HT1080 (cell line): ENCODE measurements around the gene KRTAP22-1. TPM values are rescaled to one million over a fixed set of nuclear protein-coding genes. Genes with fewer than 3 reads are reported as not detected.

ENCODE experiments used
- DNase-seq: peaks from one replicate; pipeline ENCODE4 v3.0.0-alpha.2; 2015; ENCODE audit warnings: low read depth
- small RNA-seq: library from RNA; depleted of rRNA; stranded (forward); fragments of <200 nt; gene quantifications from one replicate; pipeline ENCODE3, GENCODE V24; 2014
- total RNA-seq: library from RNA; depleted of rRNA; stranded (reverse); fragments of >200 nt; shearing (Covaris generic); gene quantifications from 2 replicates; pipeline ENCODE4 v1.2.3, GENCODE V29; 2014; rRNA removed

The KRTAP22-1 gene
- total RNA-seq, 1 experiment from 2014 or later, result not detected

- no peak for DNase-seq
These were observed 22.5 kb downstream of the KRTAP22-1 start for GRCh38 chr21:30623362-30623761.

- no peak for DNase-seq
These were observed 24.7 kb downstream of the KRTAP22-1 start for GRCh38 chr21:30625449-30626165.

GRCh38 chr21:30628109-30628508, 27.2 kb downstream of the KRTAP22-1 start:
- DNase-seq, result no peak

GRCh38 chr21:30629200-30629599, 28.3 kb downstream of the KRTAP22-1 start:
- no peak for DNase-seq

GRCh38 chr21:30634906-30635305, 34.0 kb downstream of the KRTAP22-1 start, which contains the start of gene KRTAP20-2:
Gene KRTAP20-2 (plus strand): TSS chr21:30635206. CDS start chr21:30635264, 58 bp downstream.
- no peak for DNase-seq

- DNase-seq, result no peak
These were observed 37.8 kb downstream of the KRTAP22-1 start for GRCh38 chr21:30638686-30639085.

- DNase-seq, result no peak
These were observed 41.7 kb downstream of the KRTAP22-1 start, which contains the start of gene KRTAP20-3 for GRCh38 chr21:30642564-30642963. Gene KRTAP20-3 (plus strand): TSS chr21:30642864.

GRCh38 chr21:30646904-30647414, 46.1 kb downstream of the KRTAP22-1 start:
- DNase-seq, result no peak

Small RNA genes within 50 kb of the gene (small RNA-seq; reads per million reads assigned to genes)
- gene KRTAP20-1, result not detected
- gene KRTAP20-3, result not detected
- not detected for gene KRTAP20-4
- gene KRTAP22-1, result not detected
- not detected for gene KRTAP22-2

Other genes with a start within 250 kb of the KRTAP22-1 start
- not detected in 2 replicates for gene KRTAP13-2, start 228.8 kb upstream of the KRTAP22-1 start, total RNA-seq
- gene KRTAP13-1, start 205.1 kb upstream of the KRTAP22-1 start, total RNA-seq, result not detected in 2 replicates
- gene KRTAP13-3, start 175.2 kb upstream of the KRTAP22-1 start, total RNA-seq, result not detected in 2 replicates
- gene KRTAP13-4, start 170.9 kb upstream of the KRTAP22-1 start, total RNA-seq, result not detected in 2 replicates
- not detected in 2 replicates for gene KRTAP15-1, start 160.8 kb upstream of the KRTAP22-1 start, total RNA-seq
- not detected in 2 replicates for gene KRTAP19-1, start 120.7 kb upstream of the KRTAP22-1 start, total RNA-seq
- gene KRTAP19-2, start 113.7 kb upstream of the KRTAP22-1 start, total RNA-seq, result not detected in 2 replicates
- gene KRTAP19-3, start 109.1 kb upstream of the KRTAP22-1 start, total RNA-seq, result not detected in 2 replicates
- not detected in 2 replicates for gene KRTAP19-4, start 103.9 kb upstream of the KRTAP22-1 start, total RNA-seq
- not detected in 2 replicates for gene KRTAP19-5, start 98.9 kb upstream of the KRTAP22-1 start, total RNA-seq
- not detected in 2 replicates for gene KRTAP19-6, start 59.2 kb upstream of the KRTAP22-1 start, total RNA-seq
- gene KRTAP19-7, start 39.8 kb upstream of the KRTAP22-1 start, total RNA-seq, result not detected in 2 replicates
- not detected in 2 replicates for gene KRTAP22-2, start 10.7 kb upstream of the KRTAP22-1 start, total RNA-seq
- gene KRTAP6-3, start 8.6 kb upstream of the KRTAP22-1 start, total RNA-seq, result not detected in 2 replicates
- not detected in 2 replicates for gene KRTAP6-2, start 2.2 kb upstream of the KRTAP22-1 start, total RNA-seq
- gene KRTAP6-1, start 12.8 kb downstream of the KRTAP22-1 start, total RNA-seq, result not detected in 2 replicates
- gene KRTAP20-1, start 15.3 kb downstream of the KRTAP22-1 start, total RNA-seq, result not detected in 2 replicates
- gene KRTAP20-4, start 19.5 kb downstream of the KRTAP22-1 start, total RNA-seq, result not detected in 2 replicates
- gene KRTAP20-2, start 34.1 kb downstream of the KRTAP22-1 start, total RNA-seq, result not detected in 2 replicates
- gene KRTAP20-3, start 41.8 kb downstream of the KRTAP22-1 start, total RNA-seq, result not detected in 2 replicates
- gene KRTAP21-3, start 117.7 kb downstream of the KRTAP22-1 start, total RNA-seq, result not detected in 2 replicates
- gene KRTAP21-2, start 146.2 kb downstream of the KRTAP22-1 start, total RNA-seq, result not detected in 2 replicates
- not detected in 2 replicates for gene KRTAP21-1, start 154.3 kb downstream of the KRTAP22-1 start, total RNA-seq
- gene KRTAP8-1, start 212.2 kb downstream of the KRTAP22-1 start, total RNA-seq, result not detected in 2 replicates
- not detected in 2 replicates for gene KRTAP7-1, start 228.7 kb downstream of the KRTAP22-1 start, total RNA-seq